IPS-15b (cell line): ENCODE measurements around the gene LRRN4CL.
A peak's percentile ranks its signal among the peaks of the same experiment; 100 is the strongest.
"Not testable (repeated sequence)": the region's sequence is repeated elsewhere in the genome, so short reads cannot be mapped to it uniquely, and the experiment has no call there.

ENCODE experiments used
- H3K27me3 ChIP-seq: one replicate; pipeline ENCODE4 v1.6.1; 2013; ENCODE audit warnings: low read length; ENCODE audit not compliant: control insufficient read depth, insufficient read depth
- H3K36me3 ChIP-seq: one replicate; pipeline ENCODE4 v1.6.1; 2013; ENCODE audit warnings: low read length; ENCODE audit not compliant: control insufficient read depth, insufficient read depth
- H3K4me1 ChIP-seq: one replicate; pipeline ENCODE4 v1.6.1; 2013; ENCODE audit warnings: mild to moderate bottlenecking, low read length; ENCODE audit not compliant: control insufficient read depth, insufficient read depth
- H3K4me3 ChIP-seq: one replicate; pipeline ENCODE4 v1.5.1; 2013; ENCODE audit warnings: low read depth, low read length
- H3K9ac ChIP-seq: one replicate; pipeline ENCODE4 v1.6.1; 2013; ENCODE audit warnings: low read depth, mild to moderate bottlenecking, low read length
- H3K9me3 ChIP-seq: one replicate; pipeline ENCODE4 v1.6.1; 2013; ENCODE audit warnings: mild to moderate bottlenecking, low read length; ENCODE audit not compliant: control insufficient read depth, insufficient read depth

The LRRN4CL gene

DNA sequence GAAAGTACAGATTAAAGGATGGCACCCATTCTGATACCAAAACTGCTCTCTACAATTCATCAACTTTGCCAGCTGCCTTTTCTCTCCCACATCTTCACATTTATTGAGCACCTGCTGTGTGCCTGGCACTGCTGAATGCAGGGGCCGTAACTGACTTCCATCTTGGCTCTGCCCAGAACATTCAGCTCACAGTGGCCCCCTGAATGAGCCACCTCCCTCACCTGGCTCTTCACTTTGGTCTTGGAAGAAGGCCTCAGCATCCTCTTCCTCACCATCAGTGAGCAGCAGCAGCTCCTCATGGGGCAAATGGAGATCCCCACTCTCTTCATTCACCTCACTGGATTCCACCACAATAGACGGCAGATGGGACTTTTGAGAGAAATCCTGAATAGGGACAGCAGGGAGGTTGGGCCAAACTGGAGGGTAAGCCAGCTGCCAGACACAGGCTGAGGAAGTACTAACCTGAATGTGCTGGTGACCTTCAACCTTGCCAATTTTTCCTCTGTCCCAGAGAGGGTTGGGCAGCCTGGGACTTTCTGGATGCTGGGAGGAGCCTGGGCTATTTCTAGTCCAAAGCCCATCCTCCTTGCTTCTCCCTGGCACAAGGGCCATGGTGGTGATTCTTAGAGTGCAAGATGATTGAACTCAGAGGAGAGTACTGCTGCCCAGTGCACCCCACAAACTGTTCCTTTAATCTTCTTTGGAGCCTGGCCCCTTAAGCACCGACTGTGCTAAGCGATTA is 19.7 kb downstream of the LRRN4CL start:
- Histone ChIP-seq H3K9ac (no peak overlapping the region), H3K4me1 (peaks cover 11% of the 10 kb centered on the region), H3K36me3 (peaks cover 9% of the 10 kb centered on the region), H3K27me3 (no peaks in the 10 kb centered on the region), H3K9me3 (no peaks in the 10 kb centered on the region), H3K4me3 (no peak overlapping the region)

GRCh38 chr11:62667460-62667859 is 21.9 kb downstream of the LRRN4CL start:
- Histone ChIP-seq H3K9me3 (no peaks in the 10 kb centered on the region), H3K27me3 (no peaks in the 10 kb centered on the region), H3K9ac (peak overlapping the region; percentile 77), H3K4me1 (peaks cover 9% of the 10 kb centered on the region), H3K36me3 (peaks cover 17% of the 10 kb centered on the region), H3K4me3 (peak overlapping the region; percentile 83)

DNA sequence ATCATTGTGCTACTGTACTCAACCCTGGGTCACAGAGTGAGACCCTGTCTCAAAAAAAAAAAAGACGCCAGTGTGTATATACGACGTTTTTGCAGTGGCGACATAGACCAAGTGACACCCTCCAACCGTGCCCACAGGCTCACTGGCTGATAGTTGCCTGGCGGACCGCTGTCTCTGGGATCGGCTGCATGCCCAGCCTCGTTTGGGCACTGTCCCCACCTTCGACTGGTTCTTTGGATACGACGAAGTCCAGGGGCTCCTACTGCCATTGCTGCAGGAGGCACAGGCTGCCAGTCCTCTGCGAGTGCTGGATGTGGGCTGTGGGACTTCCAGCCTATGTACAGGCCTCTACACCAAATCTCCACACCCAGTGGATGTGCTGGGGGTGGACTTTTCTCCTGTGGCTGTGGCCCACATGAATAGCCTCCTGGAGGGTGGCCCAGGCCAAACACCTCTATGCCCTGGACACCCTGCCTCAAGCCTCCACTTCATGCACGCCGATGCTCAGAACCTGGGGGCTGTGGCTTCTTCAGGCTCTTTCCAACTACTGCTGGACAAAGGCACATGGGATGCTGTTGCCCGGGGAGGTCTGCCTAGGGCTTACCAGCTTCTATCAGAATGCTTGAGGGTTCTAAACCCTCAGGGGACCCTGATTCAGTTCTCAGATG is 22.9 kb downstream of the LRRN4CL start:
- Histone ChIP-seq H3K27me3 (no peaks in the 10 kb centered on the region), H3K4me1 (peaks cover 9% of the 10 kb centered on the region), H3K9me3 (no peaks in the 10 kb centered on the region), H3K9ac (peak overlapping the region; percentile 97), H3K36me3 (peaks cover 21% of the 10 kb centered on the region), H3K4me3 (peak overlapping the region; percentile 83)

DNA sequence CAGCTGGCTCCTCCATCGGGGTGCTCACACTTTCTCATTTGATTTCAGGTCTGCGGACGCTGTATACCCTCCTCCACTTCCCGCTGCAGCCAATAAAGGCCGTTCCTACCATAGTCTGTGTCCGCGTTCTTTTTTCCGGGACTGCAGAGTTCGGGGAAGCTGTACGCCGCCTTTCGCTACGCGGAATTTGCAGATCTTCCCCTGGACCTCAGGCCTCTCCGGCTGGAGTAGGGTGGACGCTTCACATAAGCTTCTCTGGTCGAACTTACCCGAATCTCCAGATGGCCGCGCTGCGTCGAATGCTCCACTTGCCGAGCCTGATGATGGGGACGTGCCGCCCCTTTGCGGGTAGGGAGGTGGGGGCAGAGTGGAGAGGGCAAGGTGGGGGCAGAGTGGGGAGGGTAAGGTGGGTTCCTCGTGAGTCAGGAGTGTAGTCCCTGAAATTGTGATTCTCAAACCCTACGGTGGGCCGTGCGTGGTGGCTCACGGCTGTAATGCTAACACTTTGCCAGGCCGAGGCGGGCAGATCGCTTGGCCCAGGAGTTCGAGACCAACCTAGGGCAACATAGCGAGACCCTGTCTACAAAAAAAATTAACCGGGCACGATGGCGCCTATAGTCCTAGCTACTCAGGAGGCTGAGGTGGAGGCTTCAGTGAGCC is 23.6 kb downstream of the LRRN4CL start:
- peak overlapping the region; percentile 97 for H3K9ac ChIP-seq
- peak overlapping the region; percentile 83 for H3K4me3 ChIP-seq
- peaks cover 9% of the 10 kb centered on the region for H3K4me1 ChIP-seq
- H3K9me3 ChIP-seq = no peaks in the 10 kb centered on the region
- H3K36me3 ChIP-seq = peaks cover 21% of the 10 kb centered on the region
- H3K27me3 ChIP-seq = no peaks in the 10 kb centered on the region

- H3K9ac ChIP-seq = peak within 1 kb of the TSS; percentile 97
- no peaks in the 10 kb centered on the region for H3K9me3 ChIP-seq
- H3K36me3 ChIP-seq = peaks cover 21% of the 10 kb centered on the region
- peaks cover 9% of the 10 kb centered on the region for H3K4me1 ChIP-seq
- no peaks in the 10 kb centered on the region for H3K27me3 ChIP-seq
- H3K4me3 ChIP-seq = peak within 1 kb of the TSS; percentile 83
These were observed 24.2 kb downstream of the LRRN4CL start, which contains the start of the genes C11orf98 and CSKMT for GRCh38 chr11:62665075-62665598. C11orf98 (minus strand) TSS chr11:62665210; CDS start chr11:62665169, 41 bp downstream. CSKMT (plus strand) TSS chr11:62665312; CDS start chr11:62665880, 568 bp downstream.

GRCh38 chr11:62664405-62665074 is 24.8 kb downstream of the LRRN4CL start:
- H3K27me3 ChIP-seq = no peaks in the 10 kb centered on the region
- peaks cover 21% of the 10 kb centered on the region for H3K36me3 ChIP-seq
- peak overlapping the region; percentile 94 for H3K9ac ChIP-seq
- H3K4me1 ChIP-seq = peaks cover 9% of the 10 kb centered on the region
- H3K4me3 ChIP-seq = peak overlapping the region; percentile 83
- H3K9me3 ChIP-seq = no peaks in the 10 kb centered on the region

- Histone ChIP-seq H3K9me3 (no peaks in the 10 kb centered on the region), H3K4me3 (no peak overlapping the region), H3K36me3 (no peaks in the 10 kb centered on the region), H3K4me1 (no peaks in the 10 kb centered on the region), H3K27me3 (no peaks in the 10 kb centered on the region), H3K9ac (no peak overlapping the region)
These were observed 32.4 kb downstream of the LRRN4CL start for GRCh38 chr11:62656796-62657429.

GRCh38 chr11:62654297-62654696 is 35.0 kb downstream of the LRRN4CL start:
- H3K9ac ChIP-seq = no peak overlapping the region
- H3K36me3 ChIP-seq = peaks cover 8% of the 10 kb centered on the region
- H3K9me3 ChIP-seq = no peaks in the 10 kb centered on the region
- H3K4me1 ChIP-seq = no peaks in the 10 kb centered on the region
- no peak overlapping the region for H3K4me3 ChIP-seq
- H3K27me3 ChIP-seq = no peaks in the 10 kb centered on the region

DNA sequence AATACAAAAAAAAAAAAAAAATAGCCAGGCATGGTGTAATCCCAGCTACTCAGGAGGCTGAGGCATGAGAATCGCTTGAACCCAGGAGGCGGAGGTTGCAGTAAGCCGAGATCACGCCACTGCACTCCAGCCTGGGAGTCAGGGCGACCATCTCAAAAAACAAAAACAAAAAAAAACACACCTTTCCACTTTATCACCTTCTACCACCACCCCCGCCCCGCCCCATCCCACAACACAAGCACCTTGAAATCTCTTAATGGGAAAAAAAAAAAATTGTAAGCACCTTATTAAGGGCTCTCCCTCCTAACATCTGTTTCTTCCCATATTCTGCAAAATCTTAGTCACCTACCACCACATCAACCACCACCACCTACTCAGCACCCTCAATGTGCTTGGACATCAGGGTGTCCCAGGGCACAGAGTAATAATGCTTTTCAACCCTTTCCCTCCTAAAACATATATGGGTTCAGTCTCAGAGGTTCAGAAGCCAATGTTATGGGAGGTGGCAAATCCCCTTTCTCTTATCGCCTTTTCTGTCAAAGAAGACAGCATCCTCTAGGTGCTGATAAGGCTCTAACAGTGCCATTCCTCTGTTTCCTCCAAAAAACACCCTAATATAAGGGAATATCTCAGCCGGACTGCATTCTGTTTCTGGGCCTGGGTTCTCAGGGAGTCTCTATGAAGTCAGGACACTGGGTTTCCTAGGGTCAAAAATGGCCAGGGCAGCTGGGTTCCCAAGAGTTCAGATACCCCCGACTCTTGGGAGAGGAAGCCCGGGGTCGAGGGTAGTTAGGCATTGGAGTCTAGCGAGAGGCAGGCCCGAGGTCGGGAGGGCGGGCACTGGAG is 36.9 kb downstream of the LRRN4CL start:
- Histone ChIP-seq H3K36me3 (peaks cover 22% of the 10 kb centered on the region), H3K9ac (peak overlapping the region; percentile 94), H3K27me3 (no peaks in the 10 kb centered on the region)

GRCh38 chr11:62650283-62650682 is 39.0 kb downstream of the LRRN4CL start:
- H3K36me3 ChIP-seq = peaks cover 22% of the 10 kb centered on the region
- not testable (repeated sequence) for H3K9ac ChIP-seq, H3K4me3 ChIP-seq, H3K4me1 ChIP-seq, H3K27me3 ChIP-seq, H3K9me3 ChIP-seq

More for the DNA sequence above, 36.9 kb downstream of the LRRN4CL start:
- Histone ChIP-seq H3K9me3 (no peaks in the 10 kb centered on the region), H3K4me3 (peak overlapping the region; percentile 86), H3K4me1 (no peaks in the 10 kb centered on the region)
